NCI-H2171 (cell line): ENCODE data around the gene UNC45B.
"Not testable (repeated sequence)": the region's sequence is repeated elsewhere in the genome, so short reads cannot be mapped to it uniquely, and the experiment has no call there.

Source experiments
- DNase-seq: peaks from one replicate; lab custom pipeline; 2025; lab: John Stamatoyannopoulos, UW

The UNC45B gene

GRCh38 chr17:35214631-35215273, 67.1 kb downstream of the UNC45B start:
- no peak for DNase-seq

GRCh38 chr17:35217107-35217506, 69.5 kb downstream of the UNC45B start:
- DNase-seq = no peak

GRCh38 chr17:35218915-35219314, 71.3 kb downstream of the UNC45B start:
- DNase-seq = no peak

GRCh38 chr17:35222452-35222851, 74.8 kb downstream of the UNC45B start:
- DNase-seq = no peak

- no peak for DNase-seq
Measured at GRCh38 chr17:35224436-35224835, 76.8 kb downstream of the UNC45B start.

- no peak for DNase-seq
Measured at GRCh38 chr17:35227546-35227945, 79.9 kb downstream of the UNC45B start.

GRCh38 chr17:35229638-35230037, 82.0 kb downstream of the UNC45B start:
- no peak for DNase-seq

GRCh38 chr17:35234315-35234714, 86.7 kb downstream of the UNC45B start:
- DNase-seq = not testable (repeated sequence)

- DNase-seq = no peak
Measured at GRCh38 chr17:35235289-35235688, 87.7 kb downstream of the UNC45B start.

- DNase-seq = no peak
Measured at GRCh38 chr17:35235917-35236316, 88.3 kb downstream of the UNC45B start.

- no peak for DNase-seq
Measured at GRCh38 chr17:35236821-35237220, 89.2 kb downstream of the UNC45B start.

- DNase-seq = no peak
Measured at GRCh38 chr17:35238821-35239220, 91.2 kb downstream of the UNC45B start.
